Renal pelvis (tissue), 4 donors: ENCODE results near the gene WDR64. TPM values are rescaled to one million over a fixed set of nuclear protein-coding genes. Genes with fewer than 3 reads are reported as not detected.

Source experiments
- DNase-seq: peaks from one replicate; pipeline ENCODE4 v3.0.0-alpha.2; 2013
- polyA plus RNA-seq, 3 donors: library from polyadenylated mRNA; unstranded; fragments of 120-200 nt; gene quantifications; one replicate each; pipeline ENCODE4 v1.2.1, GENCODE V29; 2013; ENCODE audit not compliant: insufficient read length in 3 of 3

Gene WDR64
- polyA plus RNA-seq, 3 donors, result 0.31 to 0.94 (median 0.56) TPM

DNA sequence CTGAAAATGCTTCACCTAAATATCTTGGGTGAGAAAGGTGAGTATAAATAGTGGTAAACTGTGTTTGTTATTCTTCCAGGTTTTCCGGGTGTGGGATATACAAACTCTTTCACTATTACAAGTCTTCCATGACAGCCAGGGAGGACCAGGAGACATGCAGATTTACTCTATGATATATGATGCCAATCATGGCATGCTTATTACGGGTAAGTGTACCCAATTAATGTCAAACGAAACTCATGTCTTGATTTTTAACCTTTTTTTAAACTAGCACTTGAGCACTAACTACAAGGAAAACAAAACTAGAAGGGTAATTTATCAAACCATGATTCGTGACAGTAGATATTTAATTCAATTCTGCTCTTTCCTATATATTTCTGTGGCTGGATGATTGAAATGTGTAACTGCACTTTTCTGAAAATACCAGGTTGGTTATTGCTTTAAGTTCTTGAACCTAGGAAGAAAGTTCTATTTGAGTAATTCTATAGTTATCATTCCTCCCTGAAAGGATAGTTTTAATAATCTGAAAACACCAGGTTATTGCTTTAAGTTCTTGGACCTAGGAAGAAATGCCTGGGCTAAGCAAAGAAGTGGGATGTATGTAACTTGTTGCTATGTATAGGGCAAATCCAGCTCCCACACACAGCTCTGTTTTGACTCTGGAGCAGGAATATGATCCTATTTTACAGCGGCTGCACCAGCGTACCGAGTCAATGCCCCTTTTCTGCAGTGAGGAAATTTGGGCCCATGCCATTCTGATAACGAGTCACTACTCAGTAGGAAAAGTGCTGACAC lies 86.4 kb downstream of the WDR64 start:
- peak; percentile 8 for DNase-seq

DNA sequence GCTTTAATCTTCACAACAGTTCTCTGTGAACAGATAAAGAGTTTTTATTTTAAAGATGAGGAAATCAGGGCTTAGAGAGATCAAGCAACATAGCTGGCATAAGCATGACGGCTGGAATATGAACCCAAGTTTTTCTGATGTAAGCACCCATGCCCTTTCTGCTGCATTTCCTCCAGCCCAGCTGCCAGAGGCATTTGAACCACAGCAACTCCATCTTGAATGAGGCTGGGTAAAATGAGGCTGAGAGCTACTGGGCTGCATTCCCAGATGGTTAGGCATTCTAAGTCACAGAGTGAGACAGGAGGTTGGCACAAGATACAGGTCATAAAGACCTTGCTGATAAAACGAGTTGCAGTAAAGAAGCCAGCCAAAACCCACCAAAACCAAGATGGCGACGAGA lies 90.0 kb downstream of the WDR64 start:
- DNase-seq, result no peak

- DNase-seq, result no peak
These were observed 92.5 kb downstream of the WDR64 start for GRCh38 chr1:241744591-241744990.

GRCh38 chr1:241747992-241748391 lies 95.9 kb downstream of the WDR64 start:
- no peak for DNase-seq

DNA sequence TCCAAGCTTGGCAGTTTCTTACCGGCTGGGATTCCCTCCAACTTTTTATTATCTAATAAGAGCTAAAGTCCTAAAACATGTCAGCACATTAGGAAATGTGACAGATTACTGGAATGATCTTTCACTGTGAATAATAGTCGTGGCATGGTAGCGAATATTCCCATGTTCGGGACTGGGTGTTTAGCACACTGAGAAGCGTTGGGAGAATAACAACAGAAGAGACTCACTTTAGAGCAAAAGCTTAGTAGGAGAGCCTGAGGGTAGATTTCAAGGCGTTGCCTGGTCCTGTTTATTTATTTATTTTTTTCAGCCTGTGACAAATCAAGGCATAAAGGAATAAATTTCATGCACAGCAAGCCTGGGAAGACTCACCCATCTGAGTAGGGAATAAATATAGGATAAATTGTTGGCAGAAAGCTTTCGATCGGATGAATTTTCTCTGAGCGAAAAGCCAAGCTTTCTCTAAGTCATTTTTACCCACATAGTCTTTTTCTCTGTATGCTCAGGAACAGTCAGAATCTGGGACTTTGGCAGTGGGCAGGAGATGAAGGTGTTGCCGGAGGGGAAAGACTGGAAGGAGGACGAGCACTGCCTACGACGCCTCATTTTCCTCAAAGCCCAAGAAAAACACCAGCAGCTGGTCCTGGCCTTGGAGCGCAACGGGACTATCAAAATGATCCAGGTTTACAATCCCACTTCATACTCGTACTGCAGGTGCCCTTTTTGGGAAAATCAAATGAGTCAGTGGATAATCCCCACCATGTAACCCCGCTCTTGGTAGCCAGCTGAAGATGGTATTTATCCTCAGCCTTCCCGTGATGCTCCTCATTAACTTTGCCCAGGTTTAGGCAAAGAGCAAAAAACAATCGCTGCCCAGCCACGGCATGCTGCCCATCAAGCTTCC lies 97.2 kb downstream of the WDR64 start:
- DNase-seq, result no peak

DNA sequence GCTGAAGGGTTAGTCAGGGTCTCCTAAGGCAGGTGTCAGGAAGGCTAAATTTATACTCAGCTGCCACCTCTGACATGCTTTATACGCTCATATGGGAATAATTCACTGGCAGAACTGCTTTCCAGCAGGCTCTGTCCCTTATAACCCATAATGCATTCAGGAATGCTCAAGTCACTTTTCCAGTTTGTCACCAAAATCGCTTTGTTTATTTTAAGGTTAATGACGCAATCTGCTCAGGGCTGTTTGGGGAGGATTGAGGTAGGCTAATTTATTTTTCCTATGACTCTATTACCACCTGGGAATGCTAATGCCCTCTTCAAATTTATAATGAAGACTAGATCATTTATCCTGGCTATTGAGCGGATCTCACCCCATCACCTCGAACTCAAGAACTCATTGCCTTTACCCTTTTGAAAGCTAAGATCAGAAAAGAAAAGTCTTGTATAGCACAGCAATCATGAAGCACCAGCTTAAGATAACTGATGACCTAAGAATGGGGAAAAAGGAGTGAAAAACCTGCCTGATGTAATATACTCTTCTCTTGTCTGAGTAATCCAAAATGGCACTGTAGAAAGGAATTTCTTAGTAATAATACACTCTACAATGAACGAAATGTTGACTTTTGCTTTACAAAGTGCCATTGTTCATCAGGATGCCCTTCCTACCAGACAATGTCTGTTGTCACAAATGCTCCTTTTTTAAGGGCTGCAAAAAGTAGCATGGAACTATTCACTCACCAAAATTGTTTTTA lies 98.0 kb downstream of the WDR64 start:
- no peak for DNase-seq

- DNase-seq, result no peak
These were observed 99.4 kb downstream of the WDR64 start for GRCh38 chr1:241751524-241751923.

DNA sequence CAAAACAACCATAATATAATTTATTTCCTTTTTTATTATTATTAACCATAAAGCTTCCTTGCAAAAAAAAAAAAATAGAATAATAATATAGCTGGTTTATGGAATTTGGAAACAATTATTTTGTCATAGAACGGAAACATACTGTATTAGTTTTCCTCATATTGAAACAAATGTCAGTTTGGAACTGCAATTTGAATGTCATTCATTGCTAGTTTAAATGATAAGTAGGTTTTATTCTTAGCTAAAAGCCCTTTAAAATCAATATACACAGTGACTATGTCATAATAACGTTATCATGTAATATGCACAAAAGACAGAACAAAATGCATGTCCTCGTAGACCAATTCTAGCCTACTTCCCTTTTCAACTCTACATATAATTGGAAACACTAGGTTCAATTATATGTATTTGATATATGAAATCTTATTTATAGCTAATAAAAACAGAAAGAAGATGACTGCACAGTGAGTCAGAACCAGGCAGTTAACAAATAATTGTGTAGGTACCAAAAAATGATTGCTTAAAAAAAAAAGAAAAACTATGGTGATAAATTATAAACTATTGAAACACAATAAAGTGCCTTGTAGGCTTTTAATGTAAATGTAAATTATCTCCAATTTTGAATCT lies 110.7 kb downstream of the WDR64 start:
- DNase-seq, result no peak

GRCh38 chr1:241765390-241765789 lies 113.3 kb downstream of the WDR64 start:
- no peak for DNase-seq

- DNase-seq, result no peak
These were observed 115.7 kb downstream of the WDR64 start for GRCh38 chr1:241767737-241768136.

GRCh38 chr1:241770115-241770514 lies 118.0 kb downstream of the WDR64 start:
- no peak for DNase-seq

DNA sequence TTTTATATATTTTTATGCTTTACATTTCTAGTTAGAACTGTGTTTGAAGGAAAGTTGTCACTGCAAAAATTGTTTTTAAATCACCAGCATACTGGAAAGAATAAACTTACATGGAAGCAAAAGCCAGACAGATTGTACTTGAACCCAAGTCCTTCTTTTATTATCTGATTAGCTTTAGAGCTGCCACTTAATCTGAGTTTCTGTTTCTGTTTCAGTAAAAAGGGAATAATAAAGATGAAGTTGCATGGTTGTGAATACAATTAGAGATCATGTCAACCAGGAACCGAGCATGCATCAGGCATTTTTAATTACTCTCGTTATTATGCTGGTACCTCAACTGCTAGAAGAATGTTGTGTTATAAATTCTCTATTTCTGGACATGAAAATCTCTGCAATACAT lies 119.0 kb downstream of the WDR64 start:
- DNase-seq, result no peak

DNA sequence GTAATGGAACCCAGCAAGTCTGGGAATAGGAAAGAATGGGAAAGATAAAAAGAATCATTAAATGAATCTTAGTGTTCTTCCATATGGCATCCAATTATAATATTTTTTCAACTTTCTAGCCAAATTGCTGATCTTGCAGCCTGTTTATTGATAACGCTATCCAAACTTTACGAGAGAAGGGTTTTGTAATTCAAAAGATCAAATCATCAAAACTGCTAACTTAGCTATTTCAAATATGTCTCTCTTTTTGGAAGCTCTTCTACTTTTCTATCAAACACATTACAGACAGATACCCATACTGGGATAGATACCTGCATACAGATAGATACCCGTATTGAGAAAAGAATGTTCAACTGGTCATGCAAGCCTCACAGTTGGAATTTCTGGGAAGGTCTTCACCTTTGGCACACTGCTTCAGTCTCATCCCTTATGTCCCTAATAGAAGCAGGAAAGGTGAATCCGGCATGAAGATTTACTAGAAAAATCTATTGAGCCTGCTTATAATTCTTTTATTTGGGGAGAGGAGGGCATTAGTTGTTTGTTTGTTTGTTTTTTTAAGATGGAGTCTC lies 120.9 kb downstream of the WDR64 start:
- no peak for DNase-seq

DNA sequence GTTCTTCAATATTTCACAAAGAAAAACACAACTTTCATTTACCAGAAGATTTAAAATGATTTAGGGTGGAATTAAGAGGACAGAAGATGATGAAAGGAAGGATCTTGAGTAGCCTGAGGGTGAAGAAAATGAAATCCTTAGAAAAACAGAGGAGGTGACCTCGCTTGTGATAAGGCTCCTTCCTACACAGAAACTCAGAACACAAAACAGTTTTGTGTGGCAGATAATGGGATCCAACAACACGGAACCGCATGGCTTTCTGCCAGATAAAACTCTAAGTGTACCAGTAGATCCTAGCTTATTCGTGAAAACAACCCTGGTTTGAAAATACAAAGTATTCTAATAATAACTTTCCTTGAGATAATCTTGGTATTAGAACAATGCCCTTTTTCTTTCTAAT lies 121.9 kb downstream of the WDR64 start:
- no peak for DNase-seq

DNA sequence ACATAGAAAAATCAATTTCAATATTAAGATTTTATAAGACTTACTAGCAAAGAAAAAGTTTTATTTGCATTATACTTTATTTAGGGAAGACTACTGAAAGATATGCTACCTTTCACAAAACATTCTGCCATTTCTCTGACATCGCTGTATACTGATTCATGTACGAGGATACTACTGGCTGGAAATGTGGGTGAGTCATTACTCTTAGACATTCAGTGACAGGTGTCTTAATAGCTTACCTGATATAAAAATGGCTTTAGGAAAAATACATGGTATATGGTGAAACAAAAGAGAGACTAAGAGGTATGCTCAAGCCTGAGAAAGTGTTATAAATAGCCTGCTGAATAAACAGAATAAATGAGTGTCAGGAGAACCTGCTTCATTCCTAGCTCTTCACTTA lies 122.9 kb downstream of the WDR64 start:
- DNase-seq, result no peak

GRCh38 chr1:241776911-241777310 lies 124.8 kb downstream of the WDR64 start:
- DNase-seq, result no peak

DNA sequence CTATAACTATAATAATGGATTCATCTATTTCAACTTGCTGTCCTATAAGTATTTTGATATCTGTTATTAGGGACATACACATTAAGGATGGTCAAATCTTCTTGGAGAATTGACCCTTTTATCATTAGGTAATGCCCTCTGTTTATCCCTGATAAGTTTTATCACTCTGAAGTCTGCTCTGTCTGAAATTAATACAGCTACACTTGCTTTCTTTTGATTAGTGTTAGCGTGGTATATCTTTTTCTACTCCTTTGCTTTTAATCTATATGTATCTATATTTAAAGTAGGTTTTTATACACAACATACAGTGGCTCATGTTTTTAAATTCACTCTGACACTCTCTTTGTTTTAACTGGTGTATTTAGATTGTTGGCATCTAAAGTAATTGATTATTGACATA lies 126.0 kb downstream of the WDR64 start:
- DNase-seq, result no peak

GRCh38 chr1:241779897-241780296 lies 127.8 kb downstream of the WDR64 start:
- no peak for DNase-seq

DNA sequence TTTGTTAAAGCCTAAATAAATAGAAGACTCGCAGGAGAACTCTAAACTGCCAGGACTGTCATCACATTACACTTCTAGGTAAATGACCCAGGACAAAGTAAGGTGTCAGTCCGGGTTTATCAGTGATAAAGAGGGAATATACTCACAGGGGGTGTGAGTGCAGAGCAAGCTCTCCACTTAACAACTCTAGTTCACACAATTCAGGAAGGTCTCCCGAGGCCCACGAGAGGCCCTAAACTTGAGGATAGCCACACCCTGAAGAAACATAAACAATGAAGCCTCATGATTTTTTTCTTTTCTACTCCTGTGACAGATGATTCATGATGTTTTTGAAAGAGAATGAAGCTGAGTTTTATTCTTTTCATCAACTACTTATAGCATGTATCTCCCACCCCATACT lies 130.3 kb downstream of the WDR64 start:
- no peak for DNase-seq

GRCh38 chr1:241787691-241788090 lies 135.6 kb downstream of the WDR64 start:
- DNase-seq, result no peak

- no peak for DNase-seq
These were observed 137.0 kb downstream of the WDR64 start for GRCh38 chr1:241789061-241789460.

GRCh38 chr1:241799416-241799815 lies 147.3 kb downstream of the WDR64 start:
- DNase-seq, result no peak
